ENCODE measurements around the gene CDYL.

The CDYL gene

GRCh38 chr6:4910037-4910760, 134.0 kb downstream of the CDYL start:
- DNase-seq (no peak), ATAC-seq (replicated peaks) (no peak)
- Mint-ChIP-seq H3K9me3 (no peaks in the 10 kb centered on the region), H3K36me3 (peaks cover 15 to 44% of the 10 kb centered on the region in 2 donors), H3K27me3 (no peaks in the 10 kb centered on the region), H3K4me1 (peaks cover 40 to 52% of the 10 kb centered on the region in 2 donors), H3K4me3 (no peak overlapping the region), H3K27ac (no peak overlapping the region)

GRCh38 chr6:4912559-4912958, 136.4 kb downstream of the CDYL start:
- no peak overlapping the region for H3K27ac Mint-ChIP-seq
- H3K9me3 Mint-ChIP-seq: no peaks in the 10 kb centered on the region
- H3K36me3 Mint-ChIP-seq: peaks cover 16 to 51% of the 10 kb centered on the region in 2 donors
- peaks cover 33 to 43% of the 10 kb centered on the region in 2 donors for H3K4me1 Mint-ChIP-seq
- DNase-seq (no peak), ATAC-seq (replicated peaks) (no peak)
- no peaks in the 10 kb centered on the region for H3K27me3 Mint-ChIP-seq
- no peak overlapping the region for H3K4me3 Mint-ChIP-seq

GRCh38 chr6:4913705-4914419, 137.7 kb downstream of the CDYL start:
- no peak for DNase-seq
- Mint-ChIP-seq H3K27ac (peak overlapping the region; percentile 25), H3K4me1 (peaks cover 23 to 36% of the 10 kb centered on the region in 2 donors), H3K27me3 (no peaks in the 10 kb centered on the region), H3K4me3 (no peak overlapping the region), H3K36me3 (peaks cover 11 to 41% of the 10 kb centered on the region in 2 donors), H3K9me3 (no peaks in the 10 kb centered on the region)
- no peak for ATAC-seq (replicated peaks)

GRCh38 chr6:4914420-4915159, 138.4 kb downstream of the CDYL start:
- Mint-ChIP-seq H3K36me3 (peaks cover 11 to 40% of the 10 kb centered on the region in 2 donors), H3K9me3 (no peaks in the 10 kb centered on the region), H3K4me1 (peaks cover 20 to 35% of the 10 kb centered on the region in 2 donors), H3K27me3 (no peaks in the 10 kb centered on the region), H3K27ac (no peak overlapping the region), H3K4me3 (no peak overlapping the region)
- no peak for ATAC-seq (replicated peaks)
- no peak for DNase-seq

- H3K27me3 Mint-ChIP-seq: no peaks in the 10 kb centered on the region
- ATAC-seq (replicated peaks) (no peak), DNase-seq (no peak)
These were observed 140.9 kb downstream of the CDYL start for GRCh38 chr6:4916954-4917561.

GRCh38 chr6:4920914-4921410, 144.8 kb downstream of the CDYL start:
- Mint-ChIP-seq H3K4me1 (peaks cover 24 to 44% of the 10 kb centered on the region in 2 donors), H3K36me3 (peaks cover 6 to 32% of the 10 kb centered on the region in 2 donors)
- no peak for ATAC-seq (replicated peaks)

More at GRCh38 chr6:4916954-4917561, 140.9 kb downstream of the CDYL start:
- no peak overlapping the region for H3K27ac Mint-ChIP-seq
- H3K9me3 Mint-ChIP-seq: no peaks in the 10 kb centered on the region
- H3K4me3 Mint-ChIP-seq: no peak overlapping the region
- peaks cover 8 to 39% of the 10 kb centered on the region in 2 donors for H3K36me3 Mint-ChIP-seq
- peaks cover 21 to 35% of the 10 kb centered on the region in 2 donors for H3K4me1 Mint-ChIP-seq

GRCh38 chr6:4922488-4923037, 146.4 kb downstream of the CDYL start:
- Mint-ChIP-seq H3K27ac (no peak overlapping the region), H3K9me3 (no peaks in the 10 kb centered on the region), H3K36me3 (peaks cover 2 to 21% of the 10 kb centered on the region in 2 donors), H3K4me1 (peaks cover 15 to 30% of the 10 kb centered on the region in 2 donors), H3K27me3 (no peaks in the 10 kb centered on the region), H3K4me3 (no peak overlapping the region)
- DNase-seq: no peak
- no peak for ATAC-seq (replicated peaks)

More at GRCh38 chr6:4920914-4921410, 144.8 kb downstream of the CDYL start:
- DNase-seq: no peak
- H3K27ac Mint-ChIP-seq: no peak overlapping the region
- H3K27me3 Mint-ChIP-seq: no peaks in the 10 kb centered on the region
- no peaks in the 10 kb centered on the region for H3K9me3 Mint-ChIP-seq
- H3K4me3 Mint-ChIP-seq: no peak overlapping the region

GRCh38 chr6:4923081-4923480, 146.9 kb downstream of the CDYL start:
- Mint-ChIP-seq H3K36me3 (peaks cover 2 to 25% of the 10 kb centered on the region in 2 donors), H3K27me3 (no peaks in the 10 kb centered on the region), H3K4me1 (peaks cover 14 to 33% of the 10 kb centered on the region in 2 donors), H3K4me3 (no peak overlapping the region), H3K27ac (no peak overlapping the region), H3K9me3 (no peaks in the 10 kb centered on the region)
- no peak for DNase-seq
- no peak for ATAC-seq (replicated peaks)

GRCh38 chr6:4924661-4925271, 148.6 kb downstream of the CDYL start:
- DNase-seq (no peak), ATAC-seq (replicated peaks) (no peak)
- Mint-ChIP-seq H3K27me3 (no peaks in the 10 kb centered on the region), H3K9me3 (no peaks in the 10 kb centered on the region), H3K4me1 (peaks cover 15 to 30% of the 10 kb centered on the region in 2 donors), H3K27ac (no peak overlapping the region), H3K36me3 (peaks cover 2 to 25% of the 10 kb centered on the region in 2 donors), H3K4me3 (no peak overlapping the region)

- no peak for ATAC-seq (replicated peaks)
- Mint-ChIP-seq H3K27ac (no peak overlapping the region), H3K4me3 (no peak overlapping the region), H3K4me1 (peaks cover 19 to 37% of the 10 kb centered on the region in 2 donors), H3K27me3 (no peaks in the 10 kb centered on the region), H3K9me3 (no peaks in the 10 kb centered on the region), H3K36me3 (peaks cover 6 to 18% of the 10 kb centered on the region in 2 donors)
- DNase-seq: no peak
These were observed 149.4 kb downstream of the CDYL start for GRCh38 chr6:4925580-4925979.

- H3K36me3 Mint-ChIP-seq: peaks cover 7 to 23% of the 10 kb centered on the region in 2 donors
- peaks cover 26 to 45% of the 10 kb centered on the region in 2 donors for H3K4me1 Mint-ChIP-seq
- no peak overlapping the region for H3K27ac Mint-ChIP-seq
- no peak overlapping the region for H3K4me3 Mint-ChIP-seq
- no peak for DNase-seq
- H3K27me3 Mint-ChIP-seq: no peaks in the 10 kb centered on the region
- no peak for ATAC-seq (replicated peaks)
- no peaks in the 10 kb centered on the region for H3K9me3 Mint-ChIP-seq
These were observed 152.2 kb downstream of the CDYL start for GRCh38 chr6:4928426-4928825.

- H3K27me3 Mint-ChIP-seq: no peaks in the 10 kb centered on the region
- ATAC-seq (replicated peaks) (no peak), DNase-seq (no peak)
- peaks cover 26 to 47% of the 10 kb centered on the region in 2 donors for H3K4me1 Mint-ChIP-seq
- H3K27ac Mint-ChIP-seq: no peak overlapping the region
- H3K36me3 Mint-ChIP-seq: peaks cover 7 to 23% of the 10 kb centered on the region in 2 donors
- no peaks in the 10 kb centered on the region for H3K9me3 Mint-ChIP-seq
- no peak overlapping the region for H3K4me3 Mint-ChIP-seq
These were observed 153.0 kb downstream of the CDYL start for GRCh38 chr6:4929097-4929718.

All from stimulated activated naive B cell treated with anti-CD40 and anti-IgM and Interleukin-4, amounts not matched to agents 10 μg/mL and 1 μg/mL and 100 μg/mL, for 72 hours (primary cell).